ENCODE data around the gene MYO16.

The MYO16 gene

GRCh38 chr13:108629181-108629752, at the start of gene MYO16:
MYO16 (plus strand) TSS chr13:108629611; CDS start chr13:108629845, 234 bp downstream.
- no peak for DNase-seq

- DNase-seq, result no peak
Measured at GRCh38 chr13:108586826-108587225, 42.6 kb upstream of the MYO16 start.

DNA sequence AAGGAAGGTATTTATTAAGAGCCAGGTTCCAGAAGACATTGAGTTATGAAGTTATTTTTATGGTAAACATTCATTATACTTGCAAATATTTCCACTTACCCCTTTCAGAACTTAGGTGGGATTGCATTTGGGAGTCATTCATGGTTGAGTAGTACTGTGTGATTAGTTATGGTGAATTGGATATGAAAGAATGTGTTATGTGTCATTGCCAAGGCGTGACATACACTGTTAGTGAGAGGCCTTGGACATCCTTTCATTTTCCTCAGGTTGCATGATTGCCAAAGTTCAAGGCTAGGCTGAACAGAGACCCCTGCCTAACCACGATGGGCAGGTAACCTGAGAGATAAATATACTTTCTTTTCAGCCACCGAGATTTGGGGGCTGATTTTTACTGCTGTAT, 40.9 kb upstream of the MYO16 start:
- no peak for DNase-seq

GRCh38 chr13:108594153-108594552, 35.3 kb upstream of the MYO16 start:
- DNase-seq, result no peak

GRCh38 chr13:108595436-108596274, 33.8 kb upstream of the MYO16 start:
- no peak for DNase-seq

- DNase-seq, result no peak
Measured at GRCh38 chr13:108597943-108598342, 31.5 kb upstream of the MYO16 start.

DNA sequence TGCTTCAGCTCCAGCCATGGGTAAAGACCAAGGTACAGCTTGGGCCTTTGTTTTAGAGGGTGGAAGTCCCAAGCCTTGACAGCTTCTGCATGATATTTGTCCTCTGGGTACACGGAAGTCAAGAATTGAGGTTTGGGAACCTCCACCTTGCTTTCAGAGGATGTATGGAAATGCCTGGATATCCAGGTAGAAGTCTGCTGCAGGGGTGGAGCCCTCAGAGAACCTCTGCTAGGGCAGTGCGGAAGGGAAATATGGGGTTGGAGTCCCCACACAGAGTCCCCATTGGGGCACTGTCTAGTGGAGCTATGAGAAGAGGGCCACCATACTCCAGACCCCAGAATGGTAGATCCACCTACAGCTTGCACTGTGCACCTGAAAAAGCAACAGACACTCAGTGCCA, 23.0 kb upstream of the MYO16 start:
- DNase-seq, result no peak

DNA sequence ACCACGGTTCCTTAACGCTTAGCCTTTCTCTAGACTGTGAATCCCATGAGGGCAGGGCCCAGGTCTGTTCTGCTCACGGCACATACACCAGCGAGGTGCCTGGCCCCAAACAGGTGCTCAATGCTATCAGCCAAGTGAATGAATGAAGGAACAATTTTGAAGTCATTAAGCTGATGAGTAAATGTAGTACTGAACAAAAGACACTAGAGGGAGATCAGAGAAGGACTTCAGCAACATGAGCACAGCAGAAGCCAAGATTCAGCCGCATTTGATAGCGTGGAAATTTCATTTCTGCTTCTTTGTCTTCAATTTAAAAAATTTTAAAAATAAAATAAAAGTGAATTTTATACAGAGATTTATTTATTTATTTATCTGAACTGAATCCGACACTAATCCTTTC, 20.1 kb upstream of the MYO16 start:
- DNase-seq, result no peak

- no peak for DNase-seq
Measured at GRCh38 chr13:108610507-108610906, 18.9 kb upstream of the MYO16 start.

- DNase-seq, result no peak
Measured at GRCh38 chr13:108615241-108615640, 14.2 kb upstream of the MYO16 start.

GRCh38 chr13:108618233-108618632, 11.2 kb upstream of the MYO16 start:
- no peak for DNase-seq

DNA sequence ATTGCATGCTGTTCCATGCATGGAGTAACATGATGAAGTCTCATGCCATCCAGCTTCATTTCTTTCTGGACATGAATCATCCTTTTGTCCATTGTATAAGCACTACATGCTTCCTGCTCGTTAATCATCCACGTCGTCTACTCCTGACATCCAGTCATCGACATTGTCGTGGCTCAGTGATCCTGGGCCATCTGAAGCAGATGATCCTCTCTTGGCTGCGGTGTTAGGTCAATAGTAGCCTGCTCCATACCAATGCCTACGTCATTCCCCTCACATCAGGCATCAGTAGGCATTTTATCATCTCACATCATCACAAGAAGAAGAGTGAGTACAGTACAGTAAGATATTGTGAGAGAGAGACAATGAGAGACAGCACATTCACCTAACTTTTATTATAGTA, 7.9 kb upstream of the MYO16 start:
- DNase-seq, result no peak

DNA sequence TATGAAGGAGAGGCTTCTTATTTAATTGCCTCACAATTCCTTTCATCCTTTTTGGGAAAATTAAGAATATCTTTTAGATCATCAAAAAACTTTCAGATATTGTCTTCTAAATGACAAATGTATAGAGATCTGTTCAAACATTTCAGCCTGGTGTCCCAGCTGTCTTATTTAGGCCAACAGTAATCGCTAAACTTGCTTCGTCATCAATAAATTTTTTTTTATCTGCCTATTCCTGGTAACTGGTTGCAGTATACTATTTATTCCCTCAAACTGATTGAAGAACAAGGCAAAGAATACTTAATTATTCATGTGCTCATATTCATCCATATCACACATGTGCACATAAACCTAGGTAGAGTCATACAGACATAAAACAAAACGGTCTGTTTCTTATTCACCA, 5.3 kb upstream of the MYO16 start:
- DNase-seq, result no peak

DNA sequence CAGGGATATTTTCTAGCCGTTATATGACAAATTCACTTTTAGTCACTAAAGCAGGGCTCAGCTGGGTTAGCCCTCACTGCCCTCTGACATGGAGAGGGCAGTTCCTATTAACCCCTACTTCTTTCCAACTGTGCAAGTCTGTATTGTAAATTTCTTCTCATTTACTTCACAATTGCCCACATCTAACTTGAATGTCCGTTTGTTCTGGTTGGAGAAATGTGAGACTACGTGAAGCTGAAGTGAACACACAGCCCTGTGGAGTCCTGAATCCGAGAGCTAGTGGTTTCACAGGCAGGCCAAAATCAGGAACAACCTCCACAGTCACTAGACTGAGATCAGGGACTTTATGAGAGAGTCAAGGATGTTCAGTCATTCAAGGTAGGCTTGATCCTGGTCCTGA, 4.4 kb upstream of the MYO16 start:
- no peak for DNase-seq

- no peak for DNase-seq
Measured at GRCh38 chr13:108629988-108630387, 577 bp downstream of the MYO16 start.

GRCh38 chr13:108632649-108633167, 3.3 kb downstream of the MYO16 start:
- no peak for DNase-seq

GRCh38 chr13:108638901-108639300, 9.5 kb downstream of the MYO16 start:
- no peak for DNase-seq

DNA sequence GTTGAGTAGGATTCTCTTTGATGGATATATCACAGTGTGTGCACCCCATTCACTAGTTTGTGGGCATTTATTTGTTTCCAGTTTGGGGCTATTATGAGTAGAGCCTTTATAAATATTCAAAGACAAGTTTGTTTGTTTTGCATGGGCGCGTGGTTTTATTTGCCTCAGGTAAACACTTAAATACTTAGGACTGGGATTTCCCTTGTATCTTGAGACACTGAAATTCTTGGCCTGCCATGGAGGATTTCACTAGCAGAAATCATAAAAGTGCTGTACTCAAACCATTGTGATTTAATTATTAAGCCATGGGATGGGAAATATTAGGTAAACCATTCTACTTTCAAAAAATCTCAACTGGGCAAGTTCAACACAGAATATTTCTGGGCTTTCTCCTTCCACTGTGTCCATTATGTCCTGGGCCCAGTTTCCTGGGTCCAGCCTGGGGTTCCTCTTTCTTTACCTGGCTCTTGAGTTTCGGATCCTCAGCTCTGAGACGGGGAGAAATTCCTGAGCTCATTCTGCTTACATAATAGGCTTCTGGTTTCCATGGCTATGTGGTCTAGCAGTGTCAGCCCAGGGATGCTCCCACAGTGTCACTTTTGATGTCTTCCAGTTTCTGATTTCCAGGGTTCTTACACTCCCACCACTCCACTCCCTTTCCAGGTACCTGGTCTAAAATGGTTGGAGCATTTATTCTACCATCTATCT, 14.4 kb downstream of the MYO16 start:
- no peak for DNase-seq

- DNase-seq, result no peak
Measured at GRCh38 chr13:108645376-108645775, 16.0 kb downstream of the MYO16 start.

DNA sequence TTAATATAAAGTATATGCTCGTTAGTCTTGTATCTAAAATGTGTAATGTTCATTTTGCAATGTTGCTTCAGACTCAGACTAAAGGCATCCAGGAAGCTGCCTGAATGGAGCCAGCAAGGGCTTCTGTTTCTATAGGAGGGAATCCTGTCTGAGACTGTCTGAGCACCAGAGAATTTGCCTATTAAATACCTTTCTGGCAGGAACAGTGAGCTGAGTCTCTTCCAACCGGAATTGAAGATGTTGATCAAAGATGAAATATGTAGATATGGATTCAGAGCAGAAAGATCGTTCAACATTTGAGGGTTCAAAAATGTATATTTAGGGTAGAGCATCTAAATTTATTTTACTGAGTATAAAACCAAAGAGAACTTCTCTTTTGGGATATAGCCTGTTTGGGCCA, 20.9 kb downstream of the MYO16 start:
- no peak for DNase-seq

DNA sequence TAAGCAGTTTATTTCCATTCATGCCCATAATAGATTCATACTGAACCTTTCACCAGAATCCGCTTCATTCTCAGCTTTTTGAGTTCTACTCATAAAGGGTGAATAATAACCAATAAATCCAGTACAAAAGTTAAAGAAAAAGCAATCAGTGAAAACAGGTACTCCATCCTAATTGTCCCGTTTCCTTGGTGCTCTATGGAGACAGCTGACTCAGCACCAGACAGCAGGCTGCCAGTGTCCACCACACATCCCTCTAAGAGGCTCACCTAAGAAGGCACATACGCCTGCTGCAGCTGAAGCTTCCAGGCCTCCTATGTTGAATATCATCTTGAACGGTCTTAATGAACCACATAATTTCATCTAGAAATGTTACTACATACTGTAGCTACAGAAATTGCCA, 27.3 kb downstream of the MYO16 start:
- DNase-seq, result no peak

DNA sequence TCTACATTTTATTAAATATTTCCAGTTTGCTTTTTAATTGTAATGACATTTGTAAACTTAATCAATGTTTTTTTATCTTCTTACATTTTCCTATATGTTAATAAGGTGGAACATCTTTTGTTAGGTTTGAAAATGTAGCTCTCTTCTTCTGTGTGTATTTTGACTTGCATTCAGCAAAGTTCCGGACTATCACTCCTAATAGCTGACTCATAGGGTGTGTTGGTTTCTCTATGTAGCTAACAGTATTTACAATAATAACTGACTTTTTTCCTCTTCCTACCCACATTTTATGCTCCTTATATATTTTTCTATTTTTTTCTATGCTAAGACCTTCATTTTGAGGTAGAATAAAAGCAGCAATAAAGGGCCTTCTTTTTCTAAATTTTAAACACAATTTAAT, 28.1 kb downstream of the MYO16 start:
- no peak for DNase-seq

GRCh38 chr13:108662528-108662927, 33.1 kb downstream of the MYO16 start:
- no peak for DNase-seq

DNA sequence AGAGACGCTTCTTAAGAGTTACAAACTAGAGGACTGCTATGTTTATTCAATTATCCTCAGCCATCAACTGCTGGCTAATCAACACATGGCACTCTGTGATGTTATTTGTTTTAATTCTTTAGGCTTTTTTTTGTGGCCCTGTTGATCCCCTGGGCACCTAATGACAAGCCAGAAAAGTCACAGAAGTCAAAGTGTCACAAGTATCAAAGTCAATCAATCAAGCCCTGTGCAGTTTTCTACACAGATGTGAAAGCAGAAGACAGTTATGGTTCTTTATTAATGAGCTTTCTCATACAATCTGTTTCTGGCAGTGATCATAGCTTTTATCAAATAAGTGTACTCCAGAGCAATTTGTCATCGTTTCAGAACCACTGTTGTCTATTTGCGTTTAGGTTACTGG, 34.3 kb downstream of the MYO16 start:
- no peak for DNase-seq

Data from activated T-cell treated with anti-CD3 and anti-CD28 coated beads for 4 hours (primary cell).